GM21447 (cell line): Measurements from ENCODE around the gene HSF2BP.
"Not testable (repeated sequence)": the region's sequence is repeated elsewhere in the genome, so short reads cannot be mapped to it uniquely, and the experiment has no call there.

ENCODE experiments used
- ATAC-seq: cut with Tn5 transposase; IDR thresholded peaks from one replicate; pipeline ENCODE4 v1.9.1; 2021; ENCODE audit not compliant: unreplicated experiment

The HSF2BP gene

GRCh38 chr21:43562451-43562850 is 96.8 kb downstream of the HSF2BP start:
- not testable (repeated sequence) for ATAC-seq

- not testable (repeated sequence) for ATAC-seq
Measured at GRCh38 chr21:43540561-43540960, 118.7 kb downstream of the HSF2BP start.

DNA sequence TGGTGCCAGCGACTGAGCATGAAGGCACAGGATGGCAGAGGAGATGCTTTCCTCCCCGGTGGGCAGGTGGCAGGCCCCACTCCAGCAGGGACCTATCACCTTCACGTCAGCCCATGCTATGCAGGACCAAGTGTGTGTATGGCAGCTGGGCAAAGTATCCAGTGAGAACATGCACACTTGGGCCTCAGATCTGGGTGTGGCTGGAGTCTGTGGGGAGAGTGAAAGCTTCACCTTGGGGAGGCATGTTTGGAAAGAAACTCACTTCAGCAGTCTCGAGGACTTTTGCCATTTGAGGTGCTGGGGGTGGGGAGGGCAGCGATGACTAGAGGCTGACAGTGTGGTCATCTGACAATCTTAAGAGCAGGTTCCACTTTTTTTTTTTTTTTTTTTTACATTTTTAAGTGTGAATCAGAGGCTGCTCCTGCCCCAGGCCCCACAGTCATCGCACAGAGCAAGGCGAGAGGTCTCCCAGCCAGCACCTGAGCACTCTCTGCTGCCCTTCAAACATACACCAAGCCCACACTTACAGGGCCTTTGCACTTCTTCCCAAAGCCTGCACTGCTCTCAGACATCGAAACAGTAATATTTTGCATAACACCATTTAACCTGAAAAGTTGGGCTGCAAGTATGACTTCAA is 136.7 kb downstream of the HSF2BP start:
- ATAC-seq: not testable (repeated sequence)

- ATAC-seq: not testable (repeated sequence)
Measured at GRCh38 chr21:43517701-43518100, 141.6 kb downstream of the HSF2BP start.

DNA sequence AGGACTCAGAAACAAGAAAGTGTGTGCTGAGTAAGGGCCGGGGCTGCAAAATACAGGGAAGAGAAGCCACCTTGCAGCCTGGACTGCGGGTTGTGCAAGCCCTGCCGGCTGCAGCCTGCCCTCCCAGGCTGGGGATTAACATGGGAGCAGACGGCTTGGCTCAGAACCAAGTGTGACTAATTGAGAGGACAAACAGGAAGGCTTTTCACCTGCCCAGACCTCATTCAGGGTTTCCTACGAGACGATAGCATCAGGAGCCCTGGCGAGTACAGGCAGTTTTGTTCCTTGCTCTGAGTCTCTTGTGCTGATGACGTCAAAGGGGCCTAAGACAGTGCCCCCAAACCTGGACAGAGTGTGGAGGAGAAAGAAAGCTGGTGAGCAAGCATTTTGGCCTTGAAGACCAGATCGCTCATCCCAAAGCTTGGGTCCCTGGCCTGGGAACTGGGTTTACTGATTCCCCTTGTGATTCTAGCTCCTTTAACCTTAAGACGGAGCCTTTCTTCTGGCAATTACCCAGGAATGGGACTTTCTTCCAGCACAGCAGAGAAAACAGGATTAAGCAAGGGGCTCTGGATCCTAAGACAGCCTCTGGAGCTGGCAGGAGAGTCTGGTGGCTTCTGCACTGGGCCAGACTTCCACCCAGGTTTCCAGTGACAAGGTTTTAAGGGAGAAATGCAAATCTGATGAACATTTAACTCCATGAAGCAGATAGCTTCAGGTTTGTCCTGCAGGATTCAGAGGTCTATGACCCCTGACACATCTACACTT is 142.2 kb downstream of the HSF2BP start:
- not testable (repeated sequence) for ATAC-seq

DNA sequence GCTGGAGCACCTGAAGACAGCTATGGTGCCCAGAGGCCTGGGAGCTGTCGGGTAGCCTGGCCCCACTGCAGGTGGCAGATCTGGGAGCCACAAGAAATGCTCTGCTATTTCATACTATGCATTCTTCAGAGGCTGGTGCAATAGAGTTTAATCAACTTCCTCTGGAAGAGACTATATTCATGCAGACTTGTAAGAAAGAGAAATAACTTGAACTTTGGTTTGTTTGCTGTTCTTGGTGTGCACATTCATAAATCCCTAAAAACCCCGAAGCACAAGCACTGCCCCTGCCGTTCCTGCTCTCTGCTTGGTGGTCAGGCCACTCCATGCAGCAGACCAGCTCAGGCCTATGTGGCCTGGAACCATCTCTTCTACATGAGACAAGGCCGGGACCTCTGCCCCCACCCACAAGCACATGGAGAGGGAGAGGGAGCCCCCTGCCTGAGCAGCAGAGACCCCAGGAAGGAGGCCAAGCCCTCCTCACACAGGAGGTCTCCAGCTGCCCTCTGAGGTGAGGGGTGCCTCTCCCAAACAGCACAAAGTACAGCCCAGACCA is 142.9 kb downstream of the HSF2BP start:
- ATAC-seq: not testable (repeated sequence)

DNA sequence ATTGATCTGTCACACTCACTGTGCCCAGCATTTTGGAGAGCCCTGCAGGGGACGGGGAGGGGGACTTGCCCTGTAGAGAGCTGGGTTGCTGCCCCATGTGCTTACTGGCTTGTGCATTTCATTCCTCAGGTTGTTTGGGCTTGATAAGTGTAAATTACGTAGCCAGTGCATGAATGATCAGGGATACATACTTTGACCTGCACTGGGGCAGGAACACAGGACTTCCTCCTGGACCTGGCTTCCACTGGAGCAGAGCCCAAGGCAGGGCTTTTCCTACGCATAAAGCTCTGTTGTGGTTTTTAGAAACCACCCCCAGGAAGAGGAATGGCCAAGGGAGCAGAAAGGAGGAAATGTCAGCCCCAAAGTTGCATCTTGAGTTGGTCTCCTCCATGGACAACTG is 144.5 kb downstream of the HSF2BP start:
- not testable (repeated sequence) for ATAC-seq

- ATAC-seq: not testable (repeated sequence)
Measured at GRCh38 chr21:43513023-43513422, 146.3 kb downstream of the HSF2BP start.

DNA sequence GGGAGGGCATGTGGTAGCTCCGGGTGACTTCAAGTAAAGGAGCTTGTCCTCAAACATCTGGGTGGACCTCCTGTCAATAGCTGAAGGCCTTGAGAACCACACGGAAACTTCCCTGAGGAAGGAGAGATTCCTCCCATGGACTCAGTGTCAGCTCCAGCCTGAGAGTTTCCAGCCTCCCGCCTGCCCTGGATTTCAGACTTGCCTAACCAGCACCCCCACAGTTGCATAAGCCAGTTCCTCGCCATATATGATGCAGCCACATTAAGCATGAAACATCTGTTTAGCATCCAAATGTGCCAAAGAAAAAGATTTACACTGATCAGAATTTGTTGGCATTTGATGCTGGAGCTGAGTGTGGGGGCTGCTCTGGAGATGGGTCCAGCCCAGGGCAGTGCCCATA is 148.1 kb downstream of the HSF2BP start:
- ATAC-seq: not testable (repeated sequence)

DNA sequence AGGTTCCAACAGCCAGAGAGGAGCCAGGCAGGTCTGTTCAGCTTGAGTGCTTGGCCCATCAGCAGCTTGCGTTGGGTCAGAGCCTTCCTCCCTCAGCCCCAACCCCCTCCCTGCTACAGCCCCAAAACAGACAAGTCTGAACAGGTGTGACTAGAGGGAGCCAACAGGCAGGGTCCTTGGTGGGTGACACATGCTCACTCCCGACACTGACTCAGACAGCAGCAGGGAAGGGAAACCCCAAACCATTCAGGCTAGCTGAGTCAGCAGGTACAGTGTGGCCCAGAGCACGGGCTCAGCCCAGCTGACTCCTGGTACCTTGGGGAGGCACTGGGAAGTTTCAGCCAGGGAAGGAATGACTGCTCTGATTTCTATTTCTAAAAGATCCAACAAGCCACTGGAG is 148.6 kb downstream of the HSF2BP start:
- not testable (repeated sequence) for ATAC-seq

- ATAC-seq: not testable (repeated sequence)
Measured at GRCh38 chr21:43503892-43504291, 155.4 kb downstream of the HSF2BP start.

- not testable (repeated sequence) for ATAC-seq
Measured at GRCh38 chr21:43503075-43503750, 156.1 kb downstream of the HSF2BP start.

DNA sequence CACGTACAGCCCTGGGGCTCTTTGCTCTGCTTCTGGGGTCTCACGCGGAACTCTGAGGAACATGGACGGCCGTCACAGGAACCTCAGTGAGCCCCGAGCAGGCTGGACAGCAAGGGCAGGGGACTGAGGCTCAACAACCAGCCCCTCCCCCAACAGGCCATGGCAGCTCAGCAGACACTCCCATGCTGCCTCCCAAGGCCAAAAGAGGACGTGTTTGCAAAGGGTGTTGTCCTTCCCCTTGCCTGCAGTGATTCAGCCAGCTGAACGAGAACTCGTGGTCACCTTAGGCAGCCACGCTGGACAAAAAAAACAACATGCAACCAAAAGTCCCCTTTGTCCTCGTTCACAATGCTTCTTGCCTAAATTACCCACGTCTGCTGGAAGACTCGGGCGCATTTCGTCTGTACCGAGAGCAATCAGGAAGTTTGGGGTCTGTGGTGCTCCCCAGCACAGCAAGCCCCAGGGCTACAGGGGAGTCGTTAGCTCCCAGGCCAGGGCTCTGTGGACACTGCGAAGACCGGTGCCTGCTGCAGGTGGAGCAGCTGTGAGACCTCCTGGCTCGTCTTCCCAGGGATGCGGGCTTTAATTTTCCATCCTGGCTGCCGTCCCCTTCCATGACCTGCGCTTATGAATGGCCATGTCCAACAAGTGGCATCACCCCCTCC is 156.7 kb downstream of the HSF2BP start:
- ATAC-seq: not testable (repeated sequence)

GRCh38 chr21:43498924-43499323 is 160.4 kb downstream of the HSF2BP start:
- not testable (repeated sequence) for ATAC-seq

GRCh38 chr21:43498065-43498464 is 161.2 kb downstream of the HSF2BP start:
- not testable (repeated sequence) for ATAC-seq

GRCh38 chr21:43494279-43495012 is 164.8 kb downstream of the HSF2BP start:
- ATAC-seq: not testable (repeated sequence)

DNA sequence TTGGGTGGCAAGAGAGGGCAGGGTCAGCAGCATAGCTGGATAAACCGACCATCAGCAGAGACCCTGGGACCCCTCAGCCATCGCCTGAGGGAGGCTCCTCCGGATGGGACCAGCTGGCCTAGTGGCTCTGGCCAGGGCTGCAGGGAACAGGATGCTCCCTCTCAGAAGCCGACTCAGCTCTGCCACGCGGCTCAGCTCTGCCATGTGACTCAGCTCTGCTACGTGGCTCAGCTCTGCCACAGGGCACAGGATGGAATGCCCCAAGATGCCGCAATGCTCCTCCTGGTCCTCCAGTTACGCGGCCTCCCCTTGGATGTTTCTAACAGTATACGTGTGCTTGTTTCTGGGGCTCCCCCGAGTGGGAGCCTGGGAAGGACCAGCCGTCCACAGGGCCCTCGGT is 165.8 kb downstream of the HSF2BP start:
- ATAC-seq: not testable (repeated sequence)

DNA sequence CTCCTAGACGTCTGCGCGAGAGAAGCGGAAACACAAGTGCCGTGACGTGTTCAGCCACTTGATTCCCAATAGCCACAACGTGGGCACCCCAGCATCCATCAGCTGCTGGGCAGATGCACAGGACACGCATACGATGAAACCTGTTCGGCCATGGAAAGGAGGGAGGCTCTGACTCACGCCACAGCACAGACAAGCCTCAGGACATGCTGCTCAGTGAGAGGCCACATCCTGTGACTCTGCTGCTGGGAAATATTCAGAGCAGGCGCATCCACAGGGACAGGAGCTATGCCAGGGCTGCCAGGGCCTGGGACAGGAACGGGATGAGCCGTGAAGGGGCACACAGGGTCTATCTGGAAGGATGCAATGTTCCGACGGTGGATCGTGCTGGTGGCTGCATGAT is 171.1 kb downstream of the HSF2BP start:
- ATAC-seq: not testable (repeated sequence)

- ATAC-seq: not testable (repeated sequence)
Measured at GRCh38 chr21:43486051-43486450, 173.2 kb downstream of the HSF2BP start.

DNA sequence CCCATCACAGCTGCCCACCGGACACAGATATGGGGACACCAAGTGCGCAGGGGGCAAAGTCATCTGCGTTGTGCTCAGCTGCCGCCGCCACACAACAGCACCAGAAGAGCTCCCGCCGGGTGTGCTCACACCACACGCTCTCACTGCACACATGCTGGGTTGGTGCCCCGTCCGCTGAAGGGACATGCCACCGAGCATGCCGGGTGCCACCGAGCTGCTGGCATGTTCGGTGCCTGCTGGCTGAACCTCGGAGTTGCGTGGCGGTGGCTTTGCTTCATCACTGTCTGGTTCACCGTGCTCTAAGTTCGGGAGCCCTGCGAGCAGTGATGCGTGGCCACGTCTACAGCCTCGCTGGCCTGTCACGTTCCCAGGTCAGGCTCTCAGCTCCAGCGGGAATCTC is 174.3 kb downstream of the HSF2BP start:
- ATAC-seq: not testable (repeated sequence)
